HG03342 (cell line): ENCODE measurements around the gene CCSER2.

Experiments used
- ATAC-seq: cut with Tn5 transposase; IDR thresholded peaks from one replicate; pipeline ENCODE4 v1.9.1; 2021; ENCODE audit warnings: mild to moderate bottlenecking, moderate library complexity; ENCODE audit not compliant: unreplicated experiment

The CCSER2 gene

DNA sequence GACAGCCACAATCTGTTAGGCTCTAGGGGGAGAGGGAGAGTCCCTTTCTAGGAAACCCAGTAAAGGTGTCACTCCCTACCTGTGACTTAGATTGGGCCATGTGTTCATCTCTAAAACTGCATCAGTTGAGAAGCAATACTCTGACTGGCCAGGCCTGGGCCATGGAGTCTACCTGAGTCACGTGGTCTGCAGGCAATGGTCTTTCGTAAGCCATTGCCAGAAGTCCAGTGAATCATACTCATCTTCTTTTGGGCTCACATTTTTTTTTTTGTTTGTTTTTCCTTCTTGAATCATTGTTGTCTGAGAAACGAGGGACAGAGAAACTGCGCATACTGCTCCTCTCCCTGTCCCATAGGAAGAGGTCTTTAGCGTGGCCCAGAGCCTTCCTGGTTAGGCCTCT is 215.6 kb downstream of the CCSER2 start:
- ATAC-seq, result no peak

DNA sequence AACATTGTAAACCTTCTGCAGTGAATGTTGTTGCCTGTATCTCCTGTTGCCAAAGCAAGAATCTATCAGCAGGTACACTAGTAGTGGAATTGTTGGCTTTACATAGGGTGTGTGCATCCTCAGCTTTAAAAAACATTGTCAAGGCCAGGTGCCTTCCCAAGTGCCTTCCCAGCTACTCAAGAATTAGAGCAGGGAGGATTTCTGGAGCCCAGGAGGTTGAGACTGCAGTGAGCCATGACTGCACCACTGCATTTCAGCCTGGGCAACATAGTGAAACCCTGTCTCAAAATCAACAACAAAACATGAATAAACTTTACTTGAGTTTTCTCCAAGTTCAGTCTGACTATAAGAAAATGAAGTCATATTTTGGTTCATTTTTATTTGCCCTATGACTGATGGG is 217.3 kb downstream of the CCSER2 start:
- no peak for ATAC-seq

DNA sequence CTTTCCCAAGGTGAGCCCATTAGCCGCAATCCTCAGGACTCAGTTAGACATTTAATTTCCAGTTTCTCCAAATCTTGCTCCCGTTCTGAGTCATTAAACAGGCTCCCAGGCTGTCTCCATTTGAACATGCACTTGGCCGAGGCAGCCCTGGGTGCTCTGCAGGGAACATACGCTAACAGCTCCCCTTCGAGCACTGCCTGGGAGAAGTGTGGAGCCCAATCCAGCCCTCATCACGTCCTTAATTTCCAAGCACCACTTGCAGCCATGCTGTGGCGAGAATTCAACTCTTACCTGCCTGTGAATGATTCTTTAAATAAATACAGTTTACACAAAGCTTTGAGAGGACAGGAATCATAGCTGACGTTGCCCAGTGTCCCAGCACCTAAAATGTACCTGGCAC is 218.2 kb downstream of the CCSER2 start:
- no peak for ATAC-seq

DNA sequence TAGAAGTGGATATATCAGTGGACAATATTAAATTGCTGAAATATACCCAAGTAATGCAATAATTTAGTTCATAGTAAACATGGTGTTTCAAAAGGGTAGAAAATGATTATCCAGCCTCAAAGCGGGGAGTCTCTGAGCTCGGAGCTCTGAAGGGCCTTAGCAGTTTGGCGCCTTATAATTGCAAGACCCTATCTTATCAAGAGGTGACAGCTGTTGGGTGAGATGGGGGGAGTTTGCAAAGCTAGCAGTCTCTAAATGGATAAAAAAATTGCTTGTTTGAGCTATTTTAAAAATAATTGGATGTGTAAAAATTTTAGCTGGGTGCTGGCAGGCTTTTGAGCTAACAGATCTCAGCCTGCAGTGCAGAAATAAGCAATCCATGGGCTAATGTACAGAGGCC is 219.2 kb downstream of the CCSER2 start:
- ATAC-seq, result no peak

DNA sequence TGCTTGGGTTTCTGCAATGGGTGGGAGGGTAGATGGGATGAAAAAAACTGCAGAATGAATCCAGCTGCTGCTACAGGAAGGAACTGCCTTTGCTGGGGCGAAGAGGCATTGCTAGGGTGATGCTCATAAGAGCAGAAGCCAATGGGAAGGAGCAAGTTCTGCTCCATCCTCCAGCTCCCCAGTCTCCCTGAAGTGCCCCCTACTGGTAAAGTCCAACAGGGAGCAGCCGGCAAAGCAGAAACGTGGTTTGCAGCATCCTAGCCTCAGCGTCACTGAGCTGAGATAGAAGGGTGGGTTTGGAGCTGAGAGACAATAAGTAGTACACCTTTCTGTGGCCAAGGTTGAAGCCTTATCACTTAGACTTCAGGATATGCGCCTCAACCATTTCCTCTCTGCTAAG is 220.5 kb downstream of the CCSER2 start:
- no peak for ATAC-seq

DNA sequence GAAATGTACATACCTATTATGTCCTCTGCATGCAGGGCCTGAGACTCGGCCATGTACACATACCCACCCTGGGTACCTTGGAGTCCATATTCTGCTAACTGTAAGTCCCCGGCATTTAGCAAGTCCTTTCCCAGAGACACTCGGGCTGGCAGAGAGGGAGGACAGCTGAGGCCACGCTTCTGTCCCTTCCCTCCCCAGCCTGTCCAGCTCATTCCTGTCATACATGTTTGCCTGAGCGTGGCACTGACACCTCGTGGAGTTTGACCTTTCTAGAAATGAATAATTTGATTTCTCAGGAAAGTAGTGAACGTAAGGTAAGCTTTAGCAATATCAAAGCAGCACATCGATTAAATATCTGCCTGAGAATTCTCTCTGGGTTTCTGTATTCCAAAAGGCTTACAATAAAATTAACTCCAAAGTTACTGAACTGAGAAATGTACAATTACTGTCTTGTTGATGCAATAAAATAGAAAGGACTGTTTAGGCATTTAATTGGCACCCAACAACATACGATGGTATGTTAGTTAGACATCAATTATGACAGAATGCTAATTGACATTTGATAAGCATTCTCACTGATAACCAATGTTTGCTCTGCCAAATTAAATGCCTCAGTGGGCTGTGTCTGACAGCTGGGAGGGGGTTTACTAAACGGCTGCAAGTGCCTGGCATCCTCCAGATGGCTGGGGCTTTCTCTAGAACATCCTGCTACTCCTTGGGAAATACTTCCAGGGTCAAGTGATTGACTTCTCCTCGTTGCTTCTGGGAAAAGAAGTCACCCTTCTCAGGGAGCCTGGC is 221.2 kb downstream of the CCSER2 start:
- no peak for ATAC-seq

DNA sequence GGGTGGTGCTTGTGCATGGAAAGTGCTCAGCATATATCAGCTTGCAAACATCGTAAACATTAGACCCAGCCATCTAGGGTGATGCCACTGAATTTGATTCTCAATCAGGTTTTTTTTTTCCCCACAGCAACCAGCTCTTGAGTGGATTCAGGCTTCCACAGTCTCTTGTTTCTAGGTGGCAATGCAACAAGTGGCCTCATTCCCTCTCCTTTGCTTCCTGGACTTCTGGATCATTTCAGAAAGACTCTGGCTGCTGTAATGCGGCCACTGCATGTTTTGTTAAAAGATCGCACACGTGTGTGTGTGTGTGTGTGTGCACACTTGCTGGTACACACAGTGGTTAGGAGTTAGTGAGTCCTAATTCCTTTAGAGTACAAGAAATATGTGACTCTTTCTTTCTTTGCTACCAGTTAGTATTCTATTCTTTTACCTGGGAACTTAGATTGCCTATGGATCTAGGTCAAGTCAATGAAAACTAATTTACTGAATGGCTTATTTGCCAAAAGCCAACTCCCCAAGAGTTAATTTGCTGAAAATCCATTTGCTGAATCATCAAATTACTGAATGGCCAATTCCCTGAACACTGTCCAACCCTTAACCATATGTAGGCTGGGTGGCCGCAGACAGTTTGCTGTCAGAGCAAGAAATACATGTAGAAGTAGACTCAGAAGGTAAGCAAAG is 222.5 kb downstream of the CCSER2 start:
- ATAC-seq, result no peak

DNA sequence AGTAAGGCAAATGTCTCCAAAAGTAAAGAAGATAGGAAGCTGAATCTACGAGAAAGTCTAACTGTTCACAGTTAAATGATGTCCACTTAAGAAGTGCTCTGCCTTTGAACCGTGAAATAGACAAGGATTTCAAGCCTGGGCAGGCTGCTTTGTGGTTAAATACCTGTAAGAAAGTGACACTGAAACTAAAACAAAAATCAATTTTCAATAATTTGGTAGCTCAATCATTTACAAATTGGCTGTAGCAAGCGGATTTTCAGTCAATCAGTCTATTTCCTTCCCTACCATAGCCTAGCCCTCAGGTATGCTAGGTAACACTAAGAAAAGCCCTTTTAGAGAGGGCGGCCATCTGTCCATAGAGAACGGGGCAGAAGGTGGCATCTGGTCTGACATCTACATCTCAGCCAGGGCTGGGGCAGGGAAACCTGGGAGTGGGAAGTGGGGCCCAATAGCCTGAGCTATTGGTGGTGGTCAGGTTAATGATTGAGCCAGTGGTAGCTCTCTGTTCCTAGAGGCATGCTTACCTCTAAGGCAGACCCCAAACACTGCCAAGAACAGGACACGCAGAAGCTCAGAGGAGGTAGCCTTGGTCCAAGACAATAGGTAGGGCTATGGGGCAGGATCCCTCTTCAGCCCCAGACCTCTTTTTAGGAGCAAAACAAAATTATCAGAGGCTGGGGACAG is 223.2 kb downstream of the CCSER2 start:
- ATAC-seq, result no peak

DNA sequence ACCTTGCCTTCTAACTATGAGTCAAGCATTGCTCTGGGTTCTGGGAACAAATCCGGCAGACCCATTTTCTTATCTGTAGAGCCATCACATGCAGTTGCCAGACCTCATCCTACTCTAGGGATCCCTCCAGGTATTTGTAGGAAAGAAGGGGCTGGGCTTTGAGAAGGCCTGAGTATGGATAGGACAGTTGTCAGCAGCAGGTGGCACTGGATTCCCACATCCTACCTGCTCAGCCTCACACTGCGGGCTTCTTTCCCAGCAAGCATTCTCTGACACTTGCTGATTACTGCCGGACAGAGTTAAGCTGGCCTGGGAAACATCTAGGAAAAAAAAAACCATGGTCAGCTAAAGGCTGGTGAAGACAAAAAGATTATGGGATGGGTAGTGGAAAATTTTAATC is 224.1 kb downstream of the CCSER2 start:
- ATAC-seq, result no peak

DNA sequence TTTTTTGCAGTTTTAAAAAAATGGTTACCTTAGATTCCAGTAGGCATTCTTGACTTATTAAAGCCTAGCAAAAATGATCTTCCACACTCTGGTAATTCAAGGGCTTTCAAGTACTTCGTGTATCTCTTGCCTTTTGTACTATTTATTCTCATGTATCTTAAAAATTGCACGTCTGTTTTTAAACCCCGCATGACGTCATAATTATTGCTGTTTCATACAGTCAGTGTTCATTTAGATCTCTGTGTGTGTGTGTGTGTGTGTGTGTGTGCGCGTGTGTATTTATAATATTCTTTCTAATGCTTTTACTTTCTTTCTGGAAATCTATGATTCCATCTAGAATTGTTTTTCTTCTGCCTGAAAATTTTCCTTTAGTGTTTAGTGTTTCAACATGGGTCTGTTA is 234.2 kb downstream of the CCSER2 start:
- ATAC-seq, result no peak

DNA sequence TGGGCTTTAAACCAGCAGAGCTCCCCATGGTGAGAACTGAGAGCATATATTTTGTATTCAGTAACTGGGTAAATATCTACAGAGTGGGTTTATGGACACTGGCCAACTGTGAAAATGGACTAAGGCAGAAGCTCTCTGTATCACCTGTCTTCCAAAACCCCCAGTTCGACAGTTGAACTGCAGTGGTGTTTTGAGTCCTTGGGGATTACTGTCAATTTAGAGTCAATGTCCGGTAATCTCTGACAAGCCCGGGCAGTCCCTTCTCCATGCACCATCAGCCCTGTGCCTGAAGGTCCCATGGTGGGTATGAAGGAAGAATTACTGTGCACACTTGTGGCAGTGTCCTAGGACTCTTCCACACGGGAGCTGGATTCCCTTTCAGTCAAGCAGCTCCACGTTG is 235.0 kb downstream of the CCSER2 start:
- peak; percentile 85 for ATAC-seq

DNA sequence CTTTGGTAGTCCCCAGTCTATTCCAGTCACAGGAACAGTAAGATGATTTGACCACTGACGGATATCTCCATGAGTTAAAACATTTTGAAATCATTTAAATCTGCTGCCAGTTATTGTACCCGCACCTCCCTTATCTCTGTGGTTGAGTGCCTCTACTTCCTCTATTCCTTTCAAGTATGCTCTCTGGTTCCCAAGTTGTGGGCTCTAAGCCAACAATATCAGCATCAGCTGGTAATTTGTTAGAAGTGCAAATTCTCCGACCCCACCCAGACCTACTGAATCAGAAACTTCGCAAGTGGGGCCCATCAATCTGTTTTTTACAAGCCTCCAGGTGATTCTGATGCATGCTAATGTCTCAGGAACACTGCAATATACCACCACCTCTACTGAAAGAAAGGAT is 235.5 kb downstream of the CCSER2 start:
- peak; percentile 59 for ATAC-seq

DNA sequence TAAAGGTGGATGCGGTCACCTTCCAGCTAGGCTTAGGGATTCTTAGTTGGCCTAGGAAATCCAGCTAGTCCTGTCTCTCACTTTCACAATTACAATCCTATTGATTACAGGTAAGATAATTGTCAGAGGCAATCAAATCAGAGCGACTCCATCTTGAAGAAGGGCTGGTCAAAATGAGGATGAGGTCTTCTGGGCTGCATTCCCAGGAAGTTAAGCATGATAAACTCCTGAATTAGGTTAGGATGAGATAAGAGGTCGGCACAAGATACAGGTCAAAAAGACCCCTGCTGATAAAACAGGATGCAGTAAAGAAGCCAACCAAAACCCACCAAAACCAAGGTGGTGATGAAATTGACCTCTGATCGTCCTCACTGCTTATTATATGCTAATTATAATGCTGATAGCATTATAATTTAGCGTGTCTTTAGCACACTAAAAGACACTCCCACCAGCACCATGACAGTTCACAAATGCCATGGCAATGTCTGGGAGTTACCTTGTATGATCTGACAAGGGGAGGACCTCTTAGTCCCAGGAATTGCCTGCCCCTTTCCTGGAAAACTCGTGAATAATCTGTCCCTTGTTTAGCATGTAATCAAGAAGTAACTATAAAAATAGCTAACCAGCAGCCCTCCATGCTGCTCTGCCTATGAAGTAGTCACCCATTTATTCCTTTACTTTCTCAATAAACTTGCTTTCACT is 237.6 kb downstream of the CCSER2 start:
- ATAC-seq, result no peak

DNA sequence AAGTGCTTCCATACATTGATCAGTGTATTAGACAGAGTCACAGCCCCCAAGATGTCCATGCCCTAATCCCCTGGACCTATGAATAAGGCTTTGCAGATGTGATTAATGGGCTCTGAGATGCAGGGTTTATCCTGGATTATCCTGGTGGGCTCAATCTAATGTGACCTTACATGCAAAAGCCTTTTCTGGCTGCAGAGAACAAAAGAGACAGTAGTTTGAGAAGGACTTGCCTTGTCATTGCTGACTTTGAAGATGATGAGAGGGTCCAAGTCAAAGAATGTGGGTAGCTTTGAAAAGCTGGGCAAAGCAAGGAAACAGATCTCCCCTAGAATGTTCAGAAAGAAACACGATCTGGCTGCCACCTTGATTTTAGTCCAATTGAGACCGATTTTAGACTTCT is 238.7 kb downstream of the CCSER2 start:
- ATAC-seq, result no peak
